Testis (tissue), 3 donors: ENCODE data around the gene NMBR. TPM values are rescaled to one million over a fixed set of nuclear protein-coding genes. Genes with fewer than 3 reads are reported as not detected.

ENCODE experiments used
- DNase-seq: peaks from one replicate; pipeline ENCODE4 v3.0.0-alpha.2; 2019
- H3K27ac ChIP-seq, 2 donors: fragments of 200-600 bp; sonication (generic); one replicate each; pipeline ENCODE4 v1.5.1; 2019
- H3K27me3 ChIP-seq: fragments of 200-600 bp; sonication (generic); one replicate; pipeline ENCODE4 v1.5.1; 2019
- H3K36me3 ChIP-seq: fragments of 200-600 bp; sonication (generic); one replicate; pipeline ENCODE4 v1.5.1; 2017; ENCODE audit warnings: low read depth; ENCODE audit errors: missing control alignments
- H3K4me1 ChIP-seq: fragments of 200-600 bp; sonication (generic); one replicate; pipeline ENCODE4 v1.5.1; 2019
- H3K4me3 ChIP-seq, 2 donors: fragments of 200-600 bp; sonication (generic); one replicate each; pipeline ENCODE4 v1.5.1; 2017 to 2019
- H3K9me3 ChIP-seq: fragments of 200-600 bp; sonication (generic); one replicate; pipeline ENCODE4 v1.5.1; 2017
- CTCF ChIP-seq, 3 experiments: fragments of 450-650 bp in 2 of 3; fragments of 200-600 bp in 1 of 3; sonication (generic) in 1 of 3; IDR thresholded peaks; one replicate each; pipeline ENCODE4 v1.5.1; 2016 to 2019; ENCODE audit warnings: antibody characterized with exemption in 3 of 3, mild to moderate bottlenecking in 2 of 3, moderate library complexity in 1 of 3
- POLR2A ChIP-seq: fragments of 450-650 bp; IDR thresholded peaks from one replicate; pipeline ENCODE4 v1.6.1; 2017; ENCODE audit warnings: antibody characterized with exemption, mild to moderate bottlenecking, moderate library complexity
- WGBS, 2 donors: methylation state at CpG; one replicate each; pipeline ENCODE4 v1.1.5; 2018; 5-methylcytosine and 5-hydroxymethylcytosine counted together
- intact Hi-C: fragments of 100-400 bp; cut with DNase I; formaldehyde crosslinking; loops from one replicate; pipeline ENCODE4 v1.15.1; 2023; ENCODE audit warnings: low total_unique reads
- polyA plus RNA-seq: library from polyadenylated mRNA; stranded (reverse); fragments of 350-450 nt; fragmentation: Illumina TruSeq; extraction: RNeasy Lipid Tissue Mini Kit (QIAGEN cat#74804); gene quantifications from one replicate; pipeline ENCODE4 v1.2.3, GENCODE V29; 2014; ENCODE audit warnings: low read depth, low replicate concordance; ENCODE audit not compliant: insufficient read depth
- total RNA-seq, 2 donors: library from RNA; depleted of rRNA; stranded (reverse); fragments of >200 nt; gene quantifications; one replicate each; pipeline ENCODE4 v1.2.3, GENCODE V29; 2016

Gene NMBR
- total and polyA plus RNA-seq, 3 donors from 2014 or later, result 1.6 to 3.5 (median 2.2) TPM

- Histone ChIP-seq H3K4me3 (no peak overlapping the region), H3K4me1 (no peaks in the 10 kb centered on the region), H3K27me3 (no peaks in the 10 kb centered on the region), H3K27ac (no peak overlapping the region), H3K36me3 (no peaks in the 10 kb centered on the region), H3K9me3 (no peaks in the 10 kb centered on the region)
- TF ChIP-seq CTCF (IDR thresholded peaks at IDR 0.05) (no peak), POLR2A (no peak)
- intact Hi-C loops, result no loop called here
- DNase-seq, result no peak
Observed at GRCh38 chr6:142172758-142173157, 25.8 kb upstream of the NMBR start.

- H3K36me3 ChIP-seq, result no peaks in the 10 kb centered on the region
- H3K27ac ChIP-seq, result no peak overlapping the region
- H3K9me3 ChIP-seq, result no peaks in the 10 kb centered on the region
- no peak for DNase-seq
- no peaks in the 10 kb centered on the region for H3K27me3 ChIP-seq
- no peak overlapping the region for H3K4me3 ChIP-seq
- TF ChIP-seq POLR2A (no peak), CTCF (IDR thresholded peaks at IDR 0.05) (no peak)
- H3K4me1 ChIP-seq, result no peaks in the 10 kb centered on the region
- intact Hi-C loops, result no loop called here
Observed at GRCh38 chr6:142171351-142171750, 24.4 kb upstream of the NMBR start.

GRCh38 chr6:142167486-142167885, 20.6 kb upstream of the NMBR start:
- no peaks in the 10 kb centered on the region for H3K4me1 ChIP-seq
- H3K27ac ChIP-seq, result no peak overlapping the region
- H3K27me3 ChIP-seq, result no peaks in the 10 kb centered on the region
- no peaks in the 10 kb centered on the region for H3K9me3 ChIP-seq
- no peaks in the 10 kb centered on the region for H3K36me3 ChIP-seq
- intact Hi-C loops, result no loop called here
- no peak for TF ChIP-seq CTCF (IDR thresholded peaks at IDR 0.05)
- no peak for TF ChIP-seq POLR2A
- no peak for DNase-seq
- 62 to 74% methylated on average over 2 of the region's 2 CpGs for WGBS, 2 donors
- no peak overlapping the region for H3K4me3 ChIP-seq

GRCh38 chr6:142167071-142167470, 20.1 kb upstream of the NMBR start:
- Histone ChIP-seq H3K27me3 (no peaks in the 10 kb centered on the region), H3K4me3 (no peak overlapping the region), H3K9me3 (no peaks in the 10 kb centered on the region), H3K27ac (no peak overlapping the region), H3K4me1 (no peaks in the 10 kb centered on the region), H3K36me3 (no peaks in the 10 kb centered on the region)
- 83 to 89% methylated on average over 3 of the region's 3 CpGs for WGBS, 2 donors
- TF ChIP-seq POLR2A, result no peak
- TF ChIP-seq CTCF (IDR thresholded peaks at IDR 0.05), result no peak
- intact Hi-C loops, result no loop called here
- DNase-seq, result no peak

- Histone ChIP-seq H3K4me3 (no peak overlapping the region), H3K4me1 (no peaks in the 10 kb centered on the region), H3K36me3 (no peaks in the 10 kb centered on the region), H3K27ac (no peak overlapping the region), H3K27me3 (no peaks in the 10 kb centered on the region), H3K9me3 (no peaks in the 10 kb centered on the region)
- TF ChIP-seq POLR2A, result no peak
- no peak for TF ChIP-seq CTCF (IDR thresholded peaks at IDR 0.05)
- no peak for DNase-seq
- WGBS, 2 donors, result 89 to 90% methylated on average over 4 of the region's 4 CpGs
- intact Hi-C loops, result no loop called here
Observed at GRCh38 chr6:142165227-142165626, 18.3 kb upstream of the NMBR start.
